GM23338 (cell line): ENCODE results near the gene DVL1. TPM values are rescaled to one million over a fixed set of nuclear protein-coding genes. Genes with fewer than 3 reads are reported as not detected.
A peak's percentile ranks its signal among the peaks of the same experiment; 100 is the strongest.

Experiments used
- ATAC-seq: fragments of 200-7000 bp; cut with Tn5 transposase; 3 replicates; pipeline ENCODE4 v1.9.1; 2020
- DNase-seq: peaks from one replicate; pipeline ENCODE4 v3.0.0-alpha.2; 2015; ENCODE audit warnings: low spot score
- H2AFZ ChIP-seq: fragments of 200-600 bp; sonication (generic); 2 replicates; pipeline ENCODE4 v1.8.0; 2016; ENCODE audit warnings: antibody characterized with exemption, mild to moderate bottlenecking, moderate library complexity
- H3F3A ChIP-seq: fragments of 200-600 bp; sonication (generic); replicated peaks from 2 replicates; pipeline ENCODE4 v1.8.0; 2017; ENCODE audit warnings: antibody characterized with exemption, mixed run types, low read depth
- H3K27ac ChIP-seq: fragments of 200-600 bp; sonication (generic); 2 replicates; pipeline ENCODE4 v1.6.1; 2016; ENCODE audit warnings: low read depth
- H3K27me3 ChIP-seq: fragments of 200-600 bp; sonication (generic); 2 replicates; pipeline ENCODE4 v1.8.0; 2016; ENCODE audit warnings: mild to moderate bottlenecking, mixed run types, moderate library complexity; ENCODE audit not compliant: insufficient read depth
- H3K36me3 ChIP-seq: fragments of 200-600 bp; sonication (generic); 2 replicates; pipeline ENCODE4 v1.8.0; 2016; ENCODE audit warnings: mild to moderate bottlenecking; ENCODE audit not compliant: insufficient read depth
- H3K4me1 ChIP-seq: fragments of 200-600 bp; sonication (generic); 2 replicates; pipeline ENCODE4 v1.8.0; 2016; ENCODE audit warnings: mild to moderate bottlenecking, moderate library complexity; ENCODE audit not compliant: insufficient read depth
- H3K4me2 ChIP-seq: fragments of 200-600 bp; sonication (generic); 2 replicates; pipeline ENCODE4 v1.7.1; 2017; ENCODE audit warnings: mixed run types
- H3K4me3 ChIP-seq: fragments of 200-600 bp; sonication (generic); 2 replicates; pipeline ENCODE4 v1.6.1; 2016; ENCODE audit warnings: mixed run types
- H3K79me2 ChIP-seq: fragments of 200-600 bp; sonication (generic); replicated peaks from 2 replicates; pipeline ENCODE4 v1.8.0; 2017; ENCODE audit warnings: mild to moderate bottlenecking; ENCODE audit not compliant: insufficient read depth
- H3K9me2 ChIP-seq: fragments of 200-600 bp; sonication (generic); 2 replicates; pipeline ENCODE4 v1.8.0; 2017; ENCODE audit not compliant: insufficient read depth
- H4K20me1 ChIP-seq: fragments of 200-600 bp; sonication (generic); replicated peaks from 2 replicates; pipeline ENCODE4 v1.8.0; 2017; ENCODE audit warnings: mild to moderate bottlenecking; ENCODE audit not compliant: insufficient read depth
- H3K27ac Mint-ChIP-seq: 2 replicates; pipeline ENCODE4 v1.8.0; 2020; ENCODE audit warnings: inconsistent platforms, mild to moderate bottlenecking, moderate library complexity, mixed read lengths
- H3K27me3 Mint-ChIP-seq: 3 replicates; pipeline ENCODE4 v1.8.0; 2022; ENCODE audit warnings: low read depth, mild to moderate bottlenecking, moderate library complexity, mixed read lengths, inconsistent platforms; ENCODE audit not compliant: insufficient read depth, poor library complexity
- H3K36me3 Mint-ChIP-seq: 3 replicates; pipeline ENCODE4 v1.8.0; 2021; ENCODE audit warnings: low read depth, mild to moderate bottlenecking, inconsistent platforms, moderate library complexity, mixed read lengths
- H3K4me1 Mint-ChIP-seq: 3 replicates; pipeline ENCODE4 v1.8.0; 2020; ENCODE audit warnings: mild to moderate bottlenecking, inconsistent platforms, mixed read lengths
- H3K4me3 Mint-ChIP-seq: 3 replicates; pipeline ENCODE4 v1.8.0; 2021; ENCODE audit warnings: moderate library complexity, mild to moderate bottlenecking, inconsistent platforms, mixed read lengths
- H3K9me3 Mint-ChIP-seq: 3 replicates; pipeline ENCODE4 v1.8.0; 2020; ENCODE audit warnings: moderate library complexity, mild to moderate bottlenecking, inconsistent platforms, mixed read lengths
- CREB1 ChIP-seq: fragments of 250-450 bp; sonication (Bioruptor Pico); IDR thresholded peaks from 2 replicates; pipeline ENCODE4 v1.5.0; 2020; ENCODE audit warnings: low read depth, mild to moderate bottlenecking, moderate library complexity
- CTCF ChIP-seq, 2 experiments: fragments of 200-600 bp in 1 of 2; sonication (generic) in 1 of 2; conservative IDR thresholded peaks; 2 replicates each; pipeline versions ENCODE4 v1.5.1 to v1.6.1; 2016 to 2017; ENCODE audit warnings: antibody characterized with exemption in 2 of 2, low read depth in 2 of 2, mild to moderate bottlenecking in 2 of 2, moderate library complexity in 1 of 2
- ETS1 ChIP-seq: IDR thresholded peaks from 2 replicates; pipeline ENCODE4 v1.6.1; 2016; ENCODE audit warnings: antibody characterized with exemption
- EZH2 ChIP-seq: fragments of 200-600 bp; sonication (generic); IDR thresholded peaks from one replicate; pipeline ENCODE4 v1.8.0; 2017; ENCODE audit warnings: antibody characterized with exemption, mild to moderate bottlenecking, low read depth; ENCODE audit not compliant: unreplicated experiment
- EZH2phosphoT487 ChIP-seq: fragments of 200-600 bp; sonication (generic); IDR thresholded peaks from one replicate; pipeline ENCODE4 v1.8.1; 2018; ENCODE audit warnings: antibody characterized with exemption; ENCODE audit not compliant: unreplicated experiment
- JUNB ChIP-seq: IDR thresholded peaks from one replicate; pipeline ENCODE4 v1.6.1; 2016; ENCODE audit warnings: antibody characterized with exemption; ENCODE audit not compliant: unreplicated experiment
- NANOG ChIP-seq: IDR thresholded peaks from 2 replicates; pipeline ENCODE4 v1.6.1; 2016; ENCODE audit warnings: antibody characterized with exemption, borderline replicate concordance
- STAT1 ChIP-seq: IDR thresholded peaks from one replicate; pipeline ENCODE4 v1.6.1; 2016; ENCODE audit warnings: antibody characterized with exemption; ENCODE audit not compliant: unreplicated experiment
- ZNF331 ChIP-seq: fragments of 250-450 bp; sonication (Bioruptor Pico); IDR thresholded peaks from 2 replicates; pipeline ENCODE4 v1.5.0; 2020; ENCODE audit warnings: low read depth, mild to moderate bottlenecking, moderate library complexity
- polyA plus RNA-seq: library from polyadenylated mRNA; unstranded; fragments of >200 nt; fragmentation: Nextera tagmentation; extraction: Ambion mirVana; gene quantifications from 2 replicates; pipeline ENCODE4 v1.2.1, GENCODE V29; 2016
- total RNA-seq: library from RNA; depleted of rRNA; stranded (reverse); fragments of >200 nt; shearing (Covaris generic); gene quantifications from 2 replicates; pipeline ENCODE4 v1.2.3, GENCODE V29; 2014
- TF ChIP-seq, protein P1 (sequence below): fragments of 250-450 bp; sonication (Bioruptor Pico); IDR thresholded peaks from 2 replicates; pipeline ENCODE4 v1.5.0; 2020; ENCODE audit warnings: mild to moderate bottlenecking, moderate library complexity

The DVL1 gene
- total and polyA plus RNA-seq, 2 experiments from 2014 or later: 13.5 to 69.7 TPM

GRCh38 chr1:1356166-1356795 is 7.1 kb upstream of the DVL1 start:
- no peak overlapping the region for H3K4me3 Mint-ChIP-seq
- peaks cover 42% of the 10 kb centered on the region for H3K27me3 Mint-ChIP-seq
- Histone ChIP-seq H3K27me3 (peaks cover 28% of the 10 kb centered on the region), H4K20me1 (no peaks in the 10 kb centered on the region; the same call in 1 of the 2 replicates), H3K79me2 (no peaks in the 10 kb centered on the region), H3F3A (peaks cover 31% of the 10 kb centered on the region), H3K4me2 (no peak overlapping the region), H3K27ac (no peak overlapping the region), H3K36me3 (no peaks in the 10 kb centered on the region), H2AFZ (no peak overlapping the region), H3K4me3 (no peak overlapping the region), H3K4me1 (peaks cover 32% of the 10 kb centered on the region), H3K9me2 (no peaks in the 10 kb centered on the region)
- ATAC-seq (no peak), DNase-seq (no peak)
- TF ChIP-seq STAT1 (no peak), NANOG (no peak), EZH2 (no peak), CREB1 (no peak), JUNB (no peak)
- no peaks in the 10 kb centered on the region; the same call in 2 of the 3 replicates for H3K9me3 Mint-ChIP-seq
- no peaks in the 10 kb centered on the region for H3K36me3 Mint-ChIP-seq
- peaks cover 37% of the 10 kb centered on the region for H3K4me1 Mint-ChIP-seq
- no peak overlapping the region for H3K27ac Mint-ChIP-seq

DNA sequence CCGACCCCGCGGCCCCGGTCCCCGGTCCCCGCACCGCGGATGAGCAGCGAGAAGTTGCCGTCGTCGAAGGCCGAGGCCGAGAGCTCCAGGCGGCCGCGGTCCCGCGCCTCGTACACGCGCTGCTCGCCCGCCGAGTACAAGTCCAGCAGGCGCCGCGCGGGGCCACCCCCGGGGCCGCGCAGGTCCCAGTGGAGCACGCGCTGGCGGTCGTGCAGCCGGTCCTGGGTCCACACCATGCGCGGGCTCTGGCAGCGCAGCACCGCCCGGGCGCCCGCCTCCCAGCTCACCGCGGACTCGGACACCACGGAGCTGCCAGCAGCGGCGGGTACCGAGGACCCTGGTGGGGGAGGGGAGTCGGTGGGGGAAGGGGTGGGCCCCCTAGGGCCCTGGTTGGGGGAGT is 6.2 kb upstream of the DVL1 start:
- Histone ChIP-seq H3K79me2 (no peaks in the 10 kb centered on the region), H3F3A (peaks cover 25% of the 10 kb centered on the region), H3K9me2 (no peaks in the 10 kb centered on the region), H3K4me3 (peak overlapping the region; percentile 69; the same call in 1 of the 2 replicates), H3K4me1 (peaks cover 32% of the 10 kb centered on the region), H3K4me2 (peak overlapping the region; percentile 90; the same call in 1 of the 2 replicates), H3K27ac (no peak overlapping the region), H3K27me3 (peaks cover 28% of the 10 kb centered on the region), H2AFZ (no peak overlapping the region), H4K20me1 (no peaks in the 10 kb centered on the region; the same call in 1 of the 2 replicates), H3K36me3 (no peaks in the 10 kb centered on the region)
- Mint-ChIP-seq H3K36me3 (no peaks in the 10 kb centered on the region), H3K27ac (no peak overlapping the region), H3K4me1 (peaks cover 30% of the 10 kb centered on the region), H3K27me3 (peaks cover 39% of the 10 kb centered on the region), H3K9me3 (no peaks in the 10 kb centered on the region), H3K4me3 (no peak overlapping the region)
- ATAC-seq (peak; percentile 2), DNase-seq (no peak)
- TF ChIP-seq, protein P1, sequence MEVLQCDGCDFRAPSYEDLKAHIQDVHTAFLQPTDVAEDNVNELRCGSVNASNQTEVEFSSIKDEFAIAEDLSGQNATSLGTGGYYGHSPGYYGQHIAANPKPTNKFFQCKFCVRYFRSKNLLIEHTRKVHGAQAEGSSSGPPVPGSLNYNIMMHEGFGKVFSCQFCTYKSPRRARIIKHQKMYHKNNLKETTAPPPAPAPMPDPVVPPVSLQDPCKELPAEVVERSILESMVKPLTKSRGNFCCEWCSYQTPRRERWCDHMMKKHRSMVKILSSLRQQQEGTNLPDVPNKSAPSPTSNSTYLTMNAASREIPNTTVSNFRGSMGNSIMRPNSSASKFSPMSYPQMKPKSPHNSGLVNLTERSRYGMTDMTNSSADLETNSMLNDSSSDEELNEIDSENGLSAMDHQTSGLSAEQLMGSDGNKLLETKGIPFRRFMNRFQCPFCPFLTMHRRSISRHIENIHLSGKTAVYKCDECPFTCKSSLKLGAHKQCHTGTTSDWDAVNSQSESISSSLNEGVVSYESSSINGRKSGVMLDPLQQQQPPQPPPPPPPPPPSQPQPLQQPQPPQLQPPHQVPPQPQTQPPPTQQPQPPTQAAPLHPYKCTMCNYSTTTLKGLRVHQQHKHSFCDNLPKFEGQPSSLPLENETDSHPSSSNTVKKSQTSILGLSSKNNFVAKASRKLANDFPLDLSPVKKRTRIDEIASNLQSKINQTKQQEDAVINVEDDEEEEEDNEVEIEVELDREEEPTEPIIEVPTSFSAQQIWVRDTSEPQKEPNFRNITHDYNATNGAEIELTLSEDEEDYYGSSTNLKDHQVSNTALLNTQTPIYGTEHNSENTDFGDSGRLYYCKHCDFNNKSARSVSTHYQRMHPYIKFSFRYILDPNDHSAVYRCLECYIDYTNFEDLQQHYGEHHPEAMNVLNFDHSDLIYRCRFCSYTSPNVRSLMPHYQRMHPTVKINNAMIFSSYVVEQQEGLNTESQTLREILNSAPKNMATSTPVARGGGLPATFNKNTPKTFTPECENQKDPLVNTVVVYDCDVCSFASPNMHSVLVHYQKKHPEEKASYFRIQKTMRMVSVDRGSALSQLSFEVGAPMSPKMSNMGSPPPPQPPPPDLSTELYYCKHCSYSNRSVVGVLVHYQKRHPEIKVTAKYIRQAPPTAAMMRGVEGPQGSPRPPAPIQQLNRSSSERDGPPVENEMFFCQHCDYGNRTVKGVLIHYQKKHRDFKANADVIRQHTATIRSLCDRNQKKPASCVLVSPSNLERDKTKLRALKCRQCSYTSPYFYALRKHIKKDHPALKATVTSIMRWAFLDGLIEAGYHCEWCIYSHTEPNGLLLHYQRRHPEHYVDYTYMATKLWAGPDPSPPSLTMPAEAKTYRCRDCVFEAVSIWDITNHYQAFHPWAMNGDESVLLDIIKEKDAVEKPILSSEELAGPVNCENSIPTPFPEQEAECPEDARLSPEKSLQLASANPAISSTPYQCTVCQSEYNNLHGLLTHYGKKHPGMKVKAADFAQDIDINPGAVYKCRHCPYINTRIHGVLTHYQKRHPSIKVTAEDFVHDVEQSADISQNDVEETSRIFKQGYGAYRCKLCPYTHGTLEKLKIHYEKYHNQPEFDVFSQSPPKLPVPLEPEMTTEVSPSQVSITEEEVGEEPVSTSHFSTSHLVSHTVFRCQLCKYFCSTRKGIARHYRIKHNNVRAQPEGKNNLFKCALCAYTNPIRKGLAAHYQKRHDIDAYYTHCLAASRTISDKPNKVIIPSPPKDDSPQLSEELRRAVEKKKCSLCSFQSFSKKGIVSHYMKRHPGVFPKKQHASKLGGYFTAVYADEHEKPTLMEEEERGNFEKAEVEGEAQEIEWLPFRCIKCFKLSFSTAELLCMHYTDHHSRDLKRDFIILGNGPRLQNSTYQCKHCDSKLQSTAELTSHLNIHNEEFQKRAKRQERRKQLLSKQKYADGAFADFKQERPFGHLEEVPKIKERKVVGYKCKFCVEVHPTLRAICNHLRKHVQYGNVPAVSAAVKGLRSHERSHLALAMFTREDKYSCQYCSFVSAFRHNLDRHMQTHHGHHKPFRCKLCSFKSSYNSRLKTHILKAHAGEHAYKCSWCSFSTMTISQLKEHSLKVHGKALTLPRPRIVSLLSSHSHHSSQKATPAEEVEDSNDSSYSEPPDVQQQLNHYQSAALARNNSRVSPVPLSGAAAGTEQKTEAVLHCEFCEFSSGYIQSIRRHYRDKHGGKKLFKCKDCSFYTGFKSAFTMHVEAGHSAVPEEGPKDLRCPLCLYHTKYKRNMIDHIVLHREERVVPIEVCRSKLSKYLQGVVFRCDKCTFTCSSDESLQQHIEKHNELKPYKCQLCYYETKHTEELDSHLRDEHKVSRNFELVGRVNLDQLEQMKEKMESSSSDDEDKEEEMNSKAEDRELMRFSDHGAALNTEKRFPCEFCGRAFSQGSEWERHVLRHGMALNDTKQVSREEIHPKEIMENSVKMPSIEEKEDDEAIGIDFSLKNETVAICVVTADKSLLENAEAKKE: no peak
- no peak for TF ChIP-seq ETS1
- TF ChIP-seq CTCF (conservative IDR thresholded peaks at IDR 0.05; ENCODE audit: low read depth in 2 of 2): no peak
- TF ChIP-seq EZH2: no peak
- TF ChIP-seq ZNF331 (CRISPR knock-in tag): no peak
- no peak for TF ChIP-seq EZH2phosphoT487
- no peak for TF ChIP-seq CREB1
